HT-29 (cell line): ENCODE measurements around the gene PIWIL1. TPM values are rescaled to one million over a fixed set of nuclear protein-coding genes. Genes with fewer than 3 reads are reported as not detected.
A peak's percentile ranks its signal among the peaks of the same experiment; 100 is the strongest.

Experiments
- DNase-seq: peaks from one replicate; pipeline ENCODE4 v3.0.0-alpha.2; 2015; ENCODE audit warnings: low spot score
- total RNA-seq: library from RNA; depleted of rRNA; stranded (reverse); fragments of >200 nt; shearing (Covaris generic); gene quantifications from 2 replicates; pipeline ENCODE4 v1.2.3, GENCODE V29; 2014

Gene PIWIL1
- total RNA-seq, 1 experiment from 2014 or later, result not detected

DNA sequence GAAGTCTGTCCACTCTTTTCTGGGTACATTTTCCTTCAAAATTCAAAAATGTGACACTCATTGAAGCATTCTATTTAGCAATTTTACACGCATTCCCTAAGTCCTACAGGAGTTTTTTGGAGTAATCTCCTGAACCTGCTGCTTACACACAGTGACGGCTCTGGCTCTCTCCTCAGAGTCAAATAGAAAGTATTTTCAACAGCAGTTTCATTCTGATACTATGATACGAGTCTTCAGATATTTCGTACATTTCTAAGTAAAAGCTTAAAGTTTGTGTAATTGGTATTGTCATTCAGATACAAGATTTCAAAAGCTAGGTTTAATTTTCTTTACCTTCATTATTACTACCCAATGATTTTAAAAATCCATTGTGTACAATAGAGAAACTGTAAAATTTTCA lies 36.4 kb downstream of the PIWIL1 start:
- DNase-seq, result no peak

GRCh38 chr12:130375296-130376287 lies 37.9 kb downstream of the PIWIL1 start:
- no peak for DNase-seq

DNA sequence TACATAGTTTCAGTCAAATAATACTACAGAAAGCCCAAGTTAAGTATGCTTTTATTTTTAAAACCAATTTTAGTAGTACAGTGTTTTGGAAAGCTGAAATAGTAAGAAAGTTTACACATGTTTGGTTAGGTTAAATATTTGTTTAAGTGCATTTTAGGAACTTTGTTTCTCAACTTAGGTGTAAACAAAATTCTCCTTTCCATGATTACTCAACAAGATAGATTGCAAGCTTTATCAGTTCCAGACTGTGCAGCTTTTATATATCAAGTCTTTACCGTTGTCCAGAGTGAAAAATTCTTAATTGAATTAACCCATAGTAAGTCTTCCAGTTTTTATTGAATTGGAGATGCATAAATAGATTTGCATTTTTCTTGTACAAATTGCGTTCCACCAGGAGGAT lies 45.1 kb downstream of the PIWIL1 start:
- DNase-seq, result no peak

DNA sequence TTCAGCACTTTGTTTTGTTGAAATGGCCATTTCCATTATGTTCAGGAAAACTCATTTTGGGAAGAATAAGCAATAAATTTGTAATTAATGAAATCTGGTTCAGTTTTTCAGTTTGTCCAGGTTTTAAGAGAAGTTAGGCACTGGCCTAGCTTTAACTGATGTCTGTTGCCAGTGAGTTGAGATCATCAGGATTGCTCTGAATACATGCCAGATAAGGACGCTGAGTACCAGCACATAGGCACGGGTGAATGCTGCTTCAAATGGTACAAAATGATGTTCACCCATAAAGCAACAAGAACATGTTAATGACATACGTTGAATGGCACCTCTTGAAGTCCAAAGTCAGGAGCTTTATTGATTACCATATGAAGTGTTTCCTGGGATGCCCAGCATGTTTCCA lies 46.5 kb downstream of the PIWIL1 start:
- DNase-seq, result no peak

- no peak for DNase-seq
Observed at GRCh38 chr12:130385193-130385592, 47.5 kb downstream of the PIWIL1 start.

DNA sequence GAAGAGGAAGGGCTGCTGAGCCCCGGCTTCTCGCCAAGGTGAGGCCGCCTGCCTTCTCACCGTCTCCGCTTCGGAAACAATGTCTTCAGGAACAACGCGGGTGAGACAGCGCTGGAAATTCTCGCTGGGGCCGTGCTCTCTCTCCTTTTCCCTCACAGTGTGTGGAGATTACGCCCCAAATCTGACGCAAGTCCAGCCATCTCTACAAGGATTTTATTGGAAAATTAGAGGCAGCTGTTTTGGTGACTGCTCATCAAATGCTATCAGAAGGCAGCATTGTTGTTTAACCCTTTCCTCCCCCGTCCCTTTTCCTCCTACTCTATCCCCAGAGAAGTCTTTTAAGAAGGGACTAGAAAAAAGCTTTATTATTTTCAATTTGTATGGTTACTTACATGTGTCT lies 53.5 kb downstream of the PIWIL1 start:
- no peak for DNase-seq

DNA sequence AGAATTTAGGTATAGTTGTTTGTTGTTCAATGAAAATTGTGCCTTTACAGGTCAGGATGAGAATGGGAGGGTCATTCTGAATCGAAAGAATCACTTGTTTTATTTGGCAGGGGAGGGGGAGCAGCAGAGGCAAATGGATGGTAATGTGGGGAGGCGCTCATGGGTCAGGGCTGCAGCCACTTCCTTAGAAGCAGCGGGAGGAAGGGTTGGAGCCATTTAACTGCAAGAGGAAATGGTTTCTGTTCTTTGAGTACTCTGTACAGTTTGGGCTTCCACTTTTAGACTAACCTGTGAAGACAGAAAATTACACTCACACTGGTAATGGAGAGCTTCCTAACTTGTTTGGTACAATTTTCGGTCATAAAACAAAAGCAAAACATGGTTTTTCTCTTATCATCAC lies 57.2 kb downstream of the PIWIL1 start:
- no peak for DNase-seq

GRCh38 chr12:130396667-130397066 lies 59.0 kb downstream of the PIWIL1 start:
- no peak for DNase-seq

- DNase-seq, result no peak
Observed at GRCh38 chr12:130398100-130398848, 60.6 kb downstream of the PIWIL1 start.

DNA sequence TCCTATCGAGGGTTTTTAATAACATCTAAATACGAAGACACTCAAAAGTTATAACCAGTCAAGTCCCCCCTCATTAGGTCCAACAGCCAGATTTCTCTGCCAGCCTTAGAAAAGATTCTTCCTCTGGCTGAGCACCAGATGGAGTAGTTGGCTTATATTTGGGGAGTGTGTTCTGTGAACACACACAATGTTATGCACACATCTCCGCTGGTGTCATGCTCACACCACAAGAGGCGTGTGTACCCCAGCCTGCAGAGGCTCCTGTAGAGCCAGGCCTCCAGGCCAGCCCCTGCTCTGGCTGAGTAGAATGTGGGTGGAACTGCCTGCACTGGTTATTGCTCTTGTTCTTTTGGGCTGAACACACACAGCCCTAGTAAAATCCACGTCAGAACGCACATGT lies 64.0 kb downstream of the PIWIL1 start:
- peak; percentile 30 for DNase-seq

- no peak for DNase-seq
Observed at GRCh38 chr12:130405332-130405731, 67.6 kb downstream of the PIWIL1 start.

DNA sequence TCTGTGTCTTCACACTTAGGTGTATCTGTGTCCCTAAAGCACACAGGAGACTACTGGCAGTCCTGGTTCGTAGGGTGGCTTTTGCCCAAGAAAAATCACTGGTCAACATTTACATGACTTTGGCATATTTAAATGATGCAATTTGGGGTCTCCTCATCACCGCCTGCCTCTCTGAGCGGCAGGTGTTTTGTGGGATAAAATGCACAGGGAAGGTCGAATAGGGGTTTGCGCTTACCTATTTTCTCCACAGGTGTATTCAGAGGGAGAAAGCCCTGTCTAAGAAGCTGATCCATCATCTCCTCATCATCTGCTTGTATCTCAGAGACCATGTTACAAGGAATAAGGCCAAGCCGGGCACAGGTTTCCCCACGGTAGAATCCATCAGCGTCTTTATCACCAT lies 74.7 kb downstream of the PIWIL1 start:
- no peak for DNase-seq

DNA sequence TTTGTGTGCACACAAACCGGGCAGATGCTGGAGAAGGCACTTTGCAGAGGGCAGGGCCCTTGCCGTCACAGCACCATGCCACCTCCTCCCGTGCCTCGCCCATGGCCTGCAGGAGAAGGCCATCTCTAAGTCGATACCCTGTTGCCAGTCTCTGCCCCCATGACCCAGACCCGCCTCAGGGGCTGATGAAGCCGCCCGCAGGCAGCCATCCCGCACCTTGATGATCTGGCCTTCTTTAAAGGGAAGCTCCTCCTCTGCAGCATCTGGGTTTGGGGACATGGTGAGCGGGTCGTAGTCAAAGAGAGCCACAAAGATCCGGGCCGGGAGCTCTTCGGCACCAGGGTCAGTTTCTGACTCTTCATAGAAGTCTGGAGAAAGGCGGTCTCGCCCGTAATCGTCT lies 76.2 kb downstream of the PIWIL1 start:
- no peak for DNase-seq

DNA sequence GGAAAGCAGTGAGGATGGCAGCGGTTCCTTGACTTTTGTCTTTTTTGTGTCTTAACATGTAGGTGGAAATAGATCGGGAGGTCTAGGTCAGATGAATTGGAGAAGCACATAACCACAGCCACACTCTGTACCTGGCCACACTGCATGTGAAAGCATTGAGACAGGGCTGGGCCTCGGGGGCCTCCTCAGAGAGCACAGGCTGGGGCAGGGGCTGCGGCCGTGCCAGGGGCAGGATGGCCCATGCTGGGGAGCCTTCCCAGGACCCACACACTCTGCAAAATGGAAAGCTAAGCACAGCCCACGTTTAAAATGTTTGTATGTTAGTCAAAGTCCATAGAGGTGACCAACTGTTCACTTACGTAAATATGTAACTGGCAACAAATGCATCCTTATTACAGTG lies 76.7 kb downstream of the PIWIL1 start:
- DNase-seq, result no peak

GRCh38 chr12:130418251-130418650 lies 80.6 kb downstream of the PIWIL1 start:
- no peak for DNase-seq

- no peak for DNase-seq
Observed at GRCh38 chr12:130419116-130419515, 81.4 kb downstream of the PIWIL1 start.

- DNase-seq, result no peak
Observed at GRCh38 chr12:130420071-130420470, 82.4 kb downstream of the PIWIL1 start.

DNA sequence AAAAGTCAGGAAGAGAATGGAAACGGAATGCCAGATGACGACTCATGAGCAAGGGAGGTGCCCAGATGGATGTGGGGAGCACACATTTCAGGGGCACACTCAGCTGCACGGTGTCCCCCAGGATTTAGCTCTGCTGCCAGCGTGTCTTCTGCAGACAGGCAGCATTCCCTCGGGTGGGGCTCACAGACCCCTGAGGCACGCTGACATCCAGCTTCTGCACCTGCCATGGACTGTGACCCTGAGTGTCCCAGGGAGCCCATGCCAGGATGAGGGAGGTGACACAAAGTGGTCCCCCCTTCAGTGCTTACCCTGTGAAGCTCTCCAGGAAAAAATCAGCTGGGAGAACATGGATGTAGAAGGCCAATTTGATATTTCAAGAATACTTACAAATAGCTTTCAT lies 84.2 kb downstream of the PIWIL1 start:
- no peak for DNase-seq
